ENCODE data around the gene KIAA1671.
"Not testable (repeated sequence)": the region's sequence is repeated elsewhere in the genome, so short reads cannot be mapped to it uniquely, and the experiment has no call there.

KIAA1671 gene

DNA sequence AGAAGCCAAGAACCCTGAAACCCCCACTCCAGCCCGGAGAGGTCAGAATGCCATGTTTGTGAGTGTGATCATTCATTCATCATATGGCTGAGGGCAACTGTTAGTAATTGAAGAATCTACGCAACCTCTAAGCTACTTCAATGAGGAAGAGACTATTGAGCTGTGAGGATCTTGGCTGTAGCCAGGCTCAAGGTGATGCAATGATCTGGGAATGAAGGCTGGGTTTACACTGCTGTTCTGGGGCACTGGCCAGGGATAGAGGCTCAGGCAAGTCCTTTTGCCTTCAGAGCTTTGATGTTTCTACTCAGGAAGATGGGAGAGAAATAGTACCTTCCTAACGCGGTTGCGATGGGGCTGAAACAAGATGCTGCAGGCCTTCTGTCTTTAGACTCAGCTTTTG is 279.8 kb downstream of the KIAA1671 start:
- FAIRE-seq (no peak), DNase-seq (ENCODE audit: insufficient read length, low spot score) (no peak)
- TF ChIP-seq, protein P1, sequence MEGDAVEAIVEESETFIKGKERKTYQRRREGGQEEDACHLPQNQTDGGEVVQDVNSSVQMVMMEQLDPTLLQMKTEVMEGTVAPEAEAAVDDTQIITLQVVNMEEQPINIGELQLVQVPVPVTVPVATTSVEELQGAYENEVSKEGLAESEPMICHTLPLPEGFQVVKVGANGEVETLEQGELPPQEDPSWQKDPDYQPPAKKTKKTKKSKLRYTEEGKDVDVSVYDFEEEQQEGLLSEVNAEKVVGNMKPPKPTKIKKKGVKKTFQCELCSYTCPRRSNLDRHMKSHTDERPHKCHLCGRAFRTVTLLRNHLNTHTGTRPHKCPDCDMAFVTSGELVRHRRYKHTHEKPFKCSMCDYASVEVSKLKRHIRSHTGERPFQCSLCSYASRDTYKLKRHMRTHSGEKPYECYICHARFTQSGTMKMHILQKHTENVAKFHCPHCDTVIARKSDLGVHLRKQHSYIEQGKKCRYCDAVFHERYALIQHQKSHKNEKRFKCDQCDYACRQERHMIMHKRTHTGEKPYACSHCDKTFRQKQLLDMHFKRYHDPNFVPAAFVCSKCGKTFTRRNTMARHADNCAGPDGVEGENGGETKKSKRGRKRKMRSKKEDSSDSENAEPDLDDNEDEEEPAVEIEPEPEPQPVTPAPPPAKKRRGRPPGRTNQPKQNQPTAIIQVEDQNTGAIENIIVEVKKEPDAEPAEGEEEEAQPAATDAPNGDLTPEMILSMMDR (IDR thresholded peaks at IDR 0.05; ENCODE audit: insufficient read depth, missing control alignments): no peak

DNA sequence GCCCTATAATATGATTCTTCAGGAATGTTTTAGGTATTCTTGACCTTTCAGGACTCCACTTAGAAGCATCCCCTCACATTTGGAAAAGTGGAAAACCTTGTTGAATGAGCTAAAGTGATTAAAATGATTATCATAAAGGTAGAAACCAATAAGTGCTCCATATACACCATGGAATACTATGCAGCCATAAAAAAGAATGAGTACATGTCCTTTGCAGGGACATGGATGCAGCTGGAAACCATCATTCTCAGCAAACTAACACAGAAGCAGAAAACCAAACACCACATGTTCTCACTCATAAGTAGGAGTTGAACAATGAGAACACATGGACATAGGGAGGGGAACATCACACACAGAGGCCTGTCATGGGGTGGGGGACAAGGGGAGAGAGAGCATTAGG is 281.2 kb downstream of the KIAA1671 start:
- not testable (repeated sequence) for FAIRE-seq; DNase-seq (ENCODE audit: insufficient read length, low spot score)

DNA sequence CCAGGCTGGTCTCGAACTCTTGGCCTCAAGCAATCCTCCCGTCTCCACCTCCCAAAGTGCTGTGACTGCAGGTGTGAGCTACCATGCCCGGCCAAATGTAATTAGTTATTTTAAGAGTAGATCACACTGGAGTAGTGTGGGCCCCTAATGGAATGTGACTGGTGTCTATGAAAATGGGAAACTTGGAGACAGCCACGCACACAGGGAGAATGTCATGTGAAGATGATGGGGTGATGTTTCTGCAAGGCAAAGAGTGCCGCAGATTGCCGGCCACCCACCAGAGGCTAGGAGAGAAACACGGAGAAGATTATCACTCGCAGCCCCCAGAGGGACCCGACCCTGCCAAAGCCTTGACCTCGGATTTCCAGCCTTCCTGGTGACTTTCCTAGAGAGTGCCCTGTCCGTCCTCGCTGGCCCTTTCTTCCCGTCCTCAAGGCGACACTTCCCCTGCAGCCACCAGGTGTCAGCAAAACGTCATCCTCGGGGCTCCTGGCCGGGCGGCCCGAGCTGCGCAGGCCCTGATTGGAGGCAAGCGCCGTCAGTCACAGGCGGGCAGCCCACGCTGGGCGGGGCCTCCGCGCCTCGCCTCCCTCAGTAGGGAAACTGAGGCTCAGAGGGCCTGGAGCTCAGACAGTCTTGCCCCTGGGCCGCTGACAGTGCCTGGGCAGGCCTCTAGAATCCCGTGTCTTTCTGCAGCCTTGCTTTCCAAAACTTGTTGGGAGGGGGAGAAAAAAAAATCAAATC is 283.2 kb downstream of the KIAA1671 start:
- FAIRE-seq (no peak), DNase-seq (ENCODE audit: insufficient read length, low spot score) (peak; percentile 99)
- TF ChIP-seq, protein P1 (IDR thresholded peaks at IDR 0.05; ENCODE audit: insufficient read depth, missing control alignments): peak; percentile 76

DNA sequence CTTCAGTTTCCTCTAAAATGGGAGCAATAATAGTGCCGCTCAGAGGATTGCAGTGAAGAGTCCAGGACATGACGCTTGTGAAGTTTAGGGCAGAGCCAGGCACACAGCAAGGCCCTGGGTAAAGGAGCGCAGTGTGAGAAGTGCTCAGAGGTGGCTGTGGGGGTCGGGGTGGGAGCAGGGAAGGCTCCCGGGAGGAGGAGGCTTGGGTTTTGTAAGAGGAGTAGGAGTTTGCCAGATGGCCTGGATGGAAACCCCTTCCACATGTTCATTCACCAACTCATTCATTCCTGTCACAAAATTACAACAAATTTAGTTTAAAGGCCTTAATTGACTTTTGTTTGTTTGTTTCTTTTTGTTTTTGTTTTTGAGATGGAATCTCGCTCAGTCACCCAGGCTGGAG is 283.9 kb downstream of the KIAA1671 start:
- FAIRE-seq (no peak), DNase-seq (ENCODE audit: insufficient read length, low spot score) (no peak)
- TF ChIP-seq, protein P1 (IDR thresholded peaks at IDR 0.05; ENCODE audit: insufficient read depth, missing control alignments): no peak

DNA sequence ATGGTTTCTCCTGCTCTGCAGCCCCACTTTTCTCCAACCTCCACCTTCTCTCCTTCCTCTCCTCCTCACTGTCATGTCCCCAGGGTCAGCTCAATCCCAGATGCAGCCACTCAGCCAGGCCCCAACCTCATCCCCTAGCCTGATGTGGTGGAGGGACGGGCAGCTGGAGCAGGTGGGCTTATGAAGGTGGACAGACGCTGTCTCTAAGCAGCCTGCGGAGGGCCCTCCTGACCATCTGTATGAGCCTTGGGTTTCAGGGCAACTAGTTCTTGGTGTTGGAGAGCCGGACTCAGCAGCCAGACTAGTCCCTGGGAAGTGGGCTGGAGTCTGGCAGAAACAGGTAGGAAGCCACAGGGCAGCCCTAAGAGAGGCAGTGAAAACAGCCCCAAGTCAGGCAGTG is 285.0 kb downstream of the KIAA1671 start:
- DNase-seq (ENCODE audit: insufficient read length, low spot score) (no peak), FAIRE-seq (no peak)
- TF ChIP-seq, protein P1 (IDR thresholded peaks at IDR 0.05; ENCODE audit: insufficient read depth, missing control alignments): no peak

DNA sequence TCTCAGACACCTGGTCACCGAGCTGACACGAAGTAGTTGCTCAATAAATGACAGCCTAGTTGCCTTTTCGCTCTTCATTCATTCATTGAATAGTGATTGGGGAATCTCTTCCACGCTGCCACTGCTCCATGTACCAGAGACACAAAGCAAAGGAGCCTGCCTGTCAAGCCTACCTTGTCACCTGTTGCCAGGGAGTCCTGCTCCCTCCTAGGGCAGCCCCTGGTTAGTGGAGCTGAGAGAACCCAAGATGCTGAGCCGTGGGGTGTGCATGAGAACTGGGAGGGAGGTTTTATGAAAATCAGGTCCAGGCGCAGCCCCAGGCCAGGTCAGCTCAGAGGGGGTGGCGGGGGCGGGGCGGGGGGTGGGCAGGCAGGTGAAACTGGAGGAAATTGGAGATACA is 285.5 kb downstream of the KIAA1671 start:
- not testable (repeated sequence) for DNase-seq (ENCODE audit: insufficient read length, low spot score); FAIRE-seq
